Activated T-helper 17 cell treated with anti-CD3 and anti-CD28 coated beads, Interleukin-2, amount 50 U/mL, for 72 hours (primary cell): ENCODE data around the gene MTA1. TPM values are rescaled to one million over a fixed set of nuclear protein-coding genes. Genes with fewer than 3 reads are reported as not detected.

Experiments used
- ATAC-seq: fragments of 150-1000 bp; cut with Tn5 transposase; replicated peaks from 2 replicates; pipeline ENCODE4 v1.10.0; 2021; ENCODE audit warnings: mild to moderate bottlenecking, moderate library complexity
- H3K27ac Mint-ChIP-seq: one replicate; pipeline ENCODE4 v1.8.0; 2022; ENCODE audit warnings: mixed read lengths
- H3K27me3 Mint-ChIP-seq: one replicate; pipeline ENCODE4 v1.8.0; 2022; ENCODE audit warnings: mixed read lengths
- H3K36me3 Mint-ChIP-seq: one replicate; pipeline ENCODE4 v1.8.0; 2022; ENCODE audit warnings: low read depth, mild to moderate bottlenecking, mixed read lengths
- H3K4me1 Mint-ChIP-seq: one replicate; pipeline ENCODE4 v1.8.0; 2022; ENCODE audit warnings: mixed read lengths
- H3K4me3 Mint-ChIP-seq: one replicate; pipeline ENCODE4 v1.8.0; 2022; ENCODE audit warnings: mild to moderate bottlenecking, mixed read lengths
- H3K9me3 Mint-ChIP-seq: one replicate; pipeline ENCODE4 v1.8.0; 2022; ENCODE audit warnings: mixed read lengths
- total RNA-seq, 2 donors: library from RNA; stranded (reverse); gene quantifications; one replicate each; pipeline ENCODE4 v1.2.3, GENCODE V29; 2022

Gene MTA1
- total RNA-seq, 2 donors from 2014 or later, result 99.4 to 144 TPM

DNA sequence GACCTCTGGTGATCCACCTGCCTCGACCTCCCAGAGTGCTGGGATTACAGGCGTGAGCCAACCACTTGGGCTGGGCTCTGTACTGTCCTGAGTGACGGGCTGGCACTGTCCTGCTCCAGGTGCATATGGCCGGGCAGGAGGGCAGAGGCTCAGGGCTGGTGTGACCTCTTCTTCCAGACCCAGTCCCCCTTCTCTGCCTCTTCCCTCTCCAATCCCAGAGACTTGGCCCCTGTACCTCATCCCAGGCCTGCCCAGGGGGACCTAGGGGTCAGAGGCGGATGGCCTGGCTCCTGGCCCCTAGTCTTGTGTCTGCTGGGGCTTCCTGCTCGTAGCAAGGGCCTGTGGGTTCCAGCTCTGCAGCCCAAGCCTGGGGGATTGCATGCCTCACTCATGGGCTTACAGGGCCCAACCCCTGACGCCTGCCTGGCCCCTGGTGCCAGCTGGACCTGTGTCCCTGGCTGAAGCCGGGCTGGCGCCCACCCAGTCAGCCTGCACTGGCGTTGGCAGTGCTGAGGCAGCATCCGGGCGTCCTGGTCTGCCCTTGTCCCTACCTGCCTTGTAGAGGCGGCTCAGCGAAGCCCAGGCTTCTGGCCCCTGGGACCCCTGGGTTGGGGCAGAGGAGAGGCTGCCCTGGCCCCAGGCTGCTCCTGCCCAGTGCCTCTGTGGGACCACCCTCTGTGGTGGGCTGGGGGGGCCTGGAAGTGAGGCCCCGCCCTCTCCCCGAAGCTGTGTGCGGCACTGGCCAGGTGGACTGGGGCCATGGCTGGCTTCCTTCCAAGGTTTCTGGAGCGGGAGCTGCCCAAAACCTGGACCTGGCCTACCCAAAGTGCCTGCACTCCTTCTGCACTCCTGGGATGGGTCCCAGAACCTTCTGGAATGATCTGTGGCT is 75.7 kb downstream of the MTA1 start:
- Mint-ChIP-seq H3K9me3 (no peaks in the 10 kb centered on the region), H3K4me3 (no peak overlapping the region), H3K27me3 (no peaks in the 10 kb centered on the region), H3K27ac (no peak overlapping the region), H3K4me1 (peaks cover 4% of the 10 kb centered on the region), H3K36me3 (peaks cover 11% of the 10 kb centered on the region)
- no peak for ATAC-seq

DNA sequence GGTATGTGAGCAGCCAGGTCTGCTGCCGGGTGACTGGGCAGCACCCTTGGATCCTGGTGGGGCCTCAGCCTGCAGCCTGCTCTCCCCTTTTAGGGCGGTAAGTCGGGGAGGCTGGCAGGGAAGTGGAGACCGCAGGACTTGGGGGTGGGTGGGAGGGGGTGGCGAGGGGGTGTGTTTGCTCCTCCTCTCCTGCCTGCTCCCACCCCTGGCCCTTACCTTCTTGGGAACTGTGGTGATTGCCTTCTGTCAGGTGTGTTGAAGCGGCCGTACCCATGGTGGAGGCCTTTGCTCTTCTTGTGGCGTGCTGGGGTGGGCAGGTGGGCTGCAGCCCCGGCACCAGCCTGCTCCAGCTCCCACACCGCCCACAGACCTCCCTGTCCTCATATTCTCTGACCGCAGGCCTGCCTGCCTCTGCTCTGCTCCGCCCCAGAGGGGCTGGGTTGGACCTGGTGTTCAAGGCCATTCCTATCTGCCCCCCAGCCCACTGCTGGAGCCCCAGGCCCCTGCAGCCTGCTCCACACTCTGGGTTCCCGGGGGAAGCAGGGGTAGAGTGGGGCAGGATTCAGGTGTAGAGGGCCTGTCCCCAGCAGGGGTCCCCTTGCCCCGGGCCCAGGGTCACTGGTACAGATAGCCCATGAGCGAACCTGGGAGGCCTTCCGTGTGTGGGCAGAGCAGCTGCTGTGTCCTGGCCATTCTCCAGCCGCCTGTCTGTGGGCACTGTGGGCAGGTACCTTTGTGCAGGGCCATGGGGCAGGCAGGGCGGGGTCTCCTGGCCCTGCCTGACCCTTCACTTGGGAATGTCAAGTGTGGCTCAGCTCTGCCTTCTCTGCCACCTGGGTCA is 76.6 kb downstream of the MTA1 start:
- ATAC-seq, result no peak
- Mint-ChIP-seq H3K36me3 (peaks cover 4% of the 10 kb centered on the region), H3K4me3 (no peak overlapping the region), H3K27ac (no peak overlapping the region), H3K9me3 (no peaks in the 10 kb centered on the region), H3K27me3 (no peaks in the 10 kb centered on the region), H3K4me1 (peaks cover 4% of the 10 kb centered on the region)

DNA sequence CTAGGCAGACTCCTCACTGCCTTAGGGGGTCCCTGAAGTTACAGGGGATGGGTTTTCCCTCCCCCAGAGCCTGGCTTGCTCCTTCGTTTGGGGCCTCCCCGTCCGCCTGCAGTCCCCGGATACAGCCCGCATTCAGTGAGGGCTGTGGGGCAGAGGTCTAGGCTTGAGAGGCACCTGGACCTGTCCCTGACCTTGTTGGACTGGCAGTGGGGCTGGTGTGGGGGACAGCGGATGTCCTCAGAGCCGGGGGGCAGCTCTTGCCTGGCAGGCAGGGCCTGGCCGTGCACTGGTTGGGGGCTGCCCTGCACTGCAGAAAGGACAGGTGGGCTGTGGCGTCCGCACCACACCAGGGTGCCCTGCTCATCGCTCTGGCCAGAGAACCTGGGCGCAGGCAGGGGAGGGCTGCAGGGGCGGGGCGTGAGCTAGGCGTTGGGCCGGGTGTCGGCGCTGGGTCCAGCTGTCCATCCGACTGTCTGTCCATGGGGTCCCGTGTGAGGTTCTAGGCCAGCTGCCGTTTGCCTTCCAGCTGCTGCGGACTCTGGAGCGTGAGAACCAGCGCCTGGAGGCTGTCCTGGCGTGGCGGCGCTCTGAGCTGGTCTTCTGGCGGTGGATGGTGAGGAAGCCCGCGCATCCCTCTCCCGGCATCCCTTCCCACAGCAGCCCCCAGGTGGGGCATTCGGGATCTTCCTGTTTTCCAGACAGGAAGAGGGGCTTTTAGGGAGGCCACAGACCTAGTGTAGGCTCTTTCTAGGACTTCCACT is 77.4 kb downstream of the MTA1 start:
- no peak for ATAC-seq
- H3K27me3 Mint-ChIP-seq, result no peaks in the 10 kb centered on the region
- no peaks in the 10 kb centered on the region for H3K4me1 Mint-ChIP-seq
- no peak overlapping the region for H3K4me3 Mint-ChIP-seq
- no peaks in the 10 kb centered on the region for H3K9me3 Mint-ChIP-seq
- H3K27ac Mint-ChIP-seq, result no peak overlapping the region
- H3K36me3 Mint-ChIP-seq, result peaks cover under 1% of the 10 kb centered on the region

DNA sequence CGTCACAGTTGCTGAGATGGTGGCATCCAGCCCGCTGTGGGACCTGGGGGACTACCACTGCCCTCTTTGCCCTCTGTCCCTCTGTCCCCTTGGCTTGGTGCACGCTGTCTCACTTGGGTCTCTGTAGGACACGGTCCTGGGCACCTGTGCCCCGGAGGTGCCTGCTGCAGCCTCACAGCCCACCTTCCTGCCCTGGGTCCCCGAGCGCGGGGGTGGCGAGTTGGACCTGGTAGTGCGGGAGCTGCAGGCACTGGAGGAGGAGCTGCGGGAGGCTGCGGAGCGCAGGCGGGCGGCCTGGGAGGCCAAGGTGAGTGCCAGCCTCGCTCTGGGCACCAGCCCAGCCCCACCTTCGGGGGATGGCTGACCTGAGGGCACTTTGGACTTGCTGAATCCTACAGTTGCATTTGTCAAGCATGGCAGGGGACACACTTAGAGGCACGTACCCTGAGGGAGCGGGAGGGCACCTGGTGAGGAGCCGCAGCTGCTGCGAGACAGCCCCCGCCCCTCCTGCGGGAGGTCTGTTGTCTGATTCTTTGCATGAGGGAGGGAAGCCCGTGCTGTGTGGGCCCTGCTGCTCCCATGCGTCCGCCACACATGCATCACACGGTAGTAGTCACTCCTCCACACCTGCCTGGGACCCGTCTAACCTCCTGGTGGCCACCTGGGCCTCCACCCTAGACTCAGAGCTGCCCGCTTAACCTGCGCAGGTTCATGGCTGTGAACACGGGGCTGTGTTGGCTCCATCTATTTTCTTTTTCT is 78.2 kb downstream of the MTA1 start:
- H3K9me3 Mint-ChIP-seq, result no peaks in the 10 kb centered on the region
- no peaks in the 10 kb centered on the region for H3K4me1 Mint-ChIP-seq
- no peak overlapping the region for H3K27ac Mint-ChIP-seq
- no peak for ATAC-seq
- no peaks in the 10 kb centered on the region for H3K27me3 Mint-ChIP-seq
- no peak overlapping the region for H3K4me3 Mint-ChIP-seq
- H3K36me3 Mint-ChIP-seq, result no peaks in the 10 kb centered on the region

DNA sequence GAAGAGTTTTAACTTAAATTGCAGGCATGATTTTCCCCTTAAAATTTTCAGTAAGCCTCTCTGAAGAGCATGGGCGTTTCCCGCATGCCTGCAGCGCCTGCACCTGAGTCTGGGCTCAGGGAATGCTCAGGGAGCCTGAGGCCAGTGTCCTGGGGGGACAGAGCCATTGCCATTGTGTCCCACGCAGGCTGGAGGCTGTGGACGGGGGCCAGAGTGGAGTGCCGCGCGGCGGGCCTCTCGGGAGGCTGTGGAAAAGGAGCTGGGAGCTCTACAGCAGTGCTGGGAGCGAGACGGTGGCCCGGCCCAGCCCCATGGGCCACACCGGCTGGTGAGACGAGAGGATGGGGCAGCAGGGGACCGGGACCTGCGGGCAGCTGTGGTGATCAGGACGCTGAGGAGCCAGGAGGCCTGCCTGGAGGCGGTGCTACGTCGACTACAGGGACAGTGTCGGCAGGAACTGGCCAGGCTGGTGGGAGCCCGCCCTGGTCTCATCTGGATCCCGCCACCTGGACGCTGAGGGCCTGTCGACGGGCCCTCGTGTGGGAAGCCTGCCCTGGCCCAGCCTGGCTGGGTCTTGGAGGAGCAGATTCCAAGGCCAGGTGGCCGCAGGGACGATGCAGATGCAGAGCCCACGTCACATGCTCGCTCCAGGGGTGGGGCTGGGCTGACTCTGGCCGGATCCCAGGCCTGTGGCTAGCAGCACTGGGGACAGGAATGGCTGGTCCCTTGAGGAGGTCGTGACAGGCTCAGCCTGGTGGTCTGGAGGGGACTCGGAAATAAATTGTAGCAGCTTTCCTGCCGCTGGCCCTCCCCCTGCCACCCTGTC is 79.0 kb downstream of the MTA1 start:
- Mint-ChIP-seq H3K36me3 (no peaks in the 10 kb centered on the region), H3K27ac (no peak overlapping the region), H3K9me3 (no peaks in the 10 kb centered on the region), H3K27me3 (no peaks in the 10 kb centered on the region), H3K4me1 (no peaks in the 10 kb centered on the region), H3K4me3 (no peak overlapping the region)
- ATAC-seq, result no peak

DNA sequence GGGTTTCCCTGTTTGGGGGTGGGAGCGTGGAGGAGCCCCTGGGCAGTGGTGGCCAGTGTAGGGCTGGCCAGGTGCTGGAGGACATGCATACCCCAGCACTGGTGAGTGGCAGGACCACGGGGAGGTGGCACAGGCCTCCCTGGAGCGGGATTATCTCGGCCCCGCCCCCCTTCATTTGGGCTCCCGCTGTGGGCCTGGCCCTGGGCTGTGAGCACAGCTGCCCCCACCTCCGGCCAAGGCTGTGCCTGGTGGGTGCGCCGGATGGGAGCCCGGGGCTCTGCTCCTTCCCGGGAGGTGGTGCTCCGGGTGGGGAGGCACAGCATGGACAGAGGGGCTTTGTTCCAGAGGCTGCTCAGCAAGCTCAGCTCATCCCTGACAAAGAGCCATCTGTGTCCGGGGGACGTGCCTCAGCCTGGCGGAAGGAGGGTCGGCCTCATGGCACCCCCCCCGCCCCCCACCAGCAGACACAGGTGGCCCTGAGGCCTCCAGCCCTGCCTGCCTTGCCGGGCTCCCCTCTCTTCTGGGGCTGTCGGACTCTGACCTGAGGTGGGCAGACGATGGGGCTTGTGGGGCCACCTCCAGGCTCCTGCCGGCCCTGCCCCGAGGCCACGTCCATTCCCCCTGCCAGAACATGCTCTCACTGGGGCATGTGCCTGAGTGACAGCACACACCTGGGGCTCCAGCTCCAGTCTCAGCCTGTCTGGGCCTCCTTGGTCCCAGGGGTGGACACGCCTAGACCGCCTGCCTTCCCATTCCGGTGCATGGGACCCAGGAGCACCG is 79.8 kb downstream of the MTA1 start:
- no peaks in the 10 kb centered on the region for H3K9me3 Mint-ChIP-seq
- H3K27me3 Mint-ChIP-seq, result no peaks in the 10 kb centered on the region
- no peak overlapping the region for H3K27ac Mint-ChIP-seq
- no peak overlapping the region for H3K4me3 Mint-ChIP-seq
- no peaks in the 10 kb centered on the region for H3K4me1 Mint-ChIP-seq
- H3K36me3 Mint-ChIP-seq, result no peaks in the 10 kb centered on the region
- no peak for ATAC-seq

DNA sequence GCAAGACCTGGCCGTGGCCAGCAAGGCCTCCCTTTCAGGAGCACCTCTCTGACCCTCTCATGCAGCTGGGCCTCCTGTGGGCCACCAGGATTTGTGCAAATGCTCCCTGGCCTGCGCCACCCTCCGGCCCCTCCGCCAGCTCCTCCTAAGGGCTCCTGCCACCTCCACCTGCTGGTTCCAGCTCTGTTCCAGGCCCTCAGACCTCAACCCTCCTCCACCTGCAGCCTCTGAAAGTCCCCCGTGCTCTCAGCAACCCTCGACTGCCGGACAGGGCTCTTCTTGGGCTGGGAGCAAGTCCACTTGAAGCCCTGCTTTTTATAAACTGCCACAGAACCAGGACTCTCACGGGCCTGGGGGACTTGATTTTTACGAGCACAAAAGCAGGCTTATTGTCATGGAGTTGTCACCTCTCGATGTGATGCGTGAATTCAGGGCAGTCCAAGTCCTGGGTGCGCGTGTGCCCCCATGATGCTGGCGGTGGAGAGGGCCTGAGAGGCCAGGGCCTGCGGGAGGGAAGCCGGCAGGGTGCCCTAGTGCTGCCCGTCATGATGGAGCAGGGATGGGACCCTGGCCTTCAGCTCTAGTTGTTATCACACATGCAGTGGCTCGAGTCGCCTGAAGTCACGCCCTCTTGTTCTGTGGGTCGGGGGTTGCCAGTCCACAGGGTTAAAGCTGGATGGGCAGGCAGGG is 80.6 kb downstream of the MTA1 start:
- ATAC-seq, result no peak
- no peaks in the 10 kb centered on the region for H3K27me3 Mint-ChIP-seq
- H3K9me3 Mint-ChIP-seq, result no peaks in the 10 kb centered on the region
- no peaks in the 10 kb centered on the region for H3K4me1 Mint-ChIP-seq
- no peaks in the 10 kb centered on the region for H3K36me3 Mint-ChIP-seq
- no peak overlapping the region for H3K27ac Mint-ChIP-seq
- no peak overlapping the region for H3K4me3 Mint-ChIP-seq

DNA sequence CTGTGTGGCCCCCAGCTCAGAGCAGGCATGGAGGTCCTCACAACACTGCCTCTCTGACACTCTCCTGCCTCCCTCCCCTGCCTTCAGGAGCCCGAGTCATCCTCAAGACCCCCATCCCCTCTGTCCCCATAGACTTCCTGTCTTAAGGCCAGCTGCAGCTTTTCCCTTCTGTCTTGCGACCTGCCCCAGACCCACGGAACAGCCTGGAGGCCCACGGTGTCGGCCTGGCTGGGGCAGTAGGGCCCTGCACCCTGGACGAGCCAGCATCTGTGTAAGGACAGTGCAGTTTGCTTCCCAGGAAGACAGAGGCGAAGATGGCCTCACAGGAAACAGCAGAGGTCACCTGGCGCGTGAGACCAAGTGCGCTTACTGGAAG is 81.1 kb downstream of the MTA1 start:
- Mint-ChIP-seq H3K9me3 (no peaks in the 10 kb centered on the region), H3K4me1 (no peaks in the 10 kb centered on the region), H3K36me3 (no peaks in the 10 kb centered on the region), H3K27me3 (no peaks in the 10 kb centered on the region), H3K4me3 (no peak overlapping the region), H3K27ac (no peak overlapping the region)
- ATAC-seq, result no peak

DNA sequence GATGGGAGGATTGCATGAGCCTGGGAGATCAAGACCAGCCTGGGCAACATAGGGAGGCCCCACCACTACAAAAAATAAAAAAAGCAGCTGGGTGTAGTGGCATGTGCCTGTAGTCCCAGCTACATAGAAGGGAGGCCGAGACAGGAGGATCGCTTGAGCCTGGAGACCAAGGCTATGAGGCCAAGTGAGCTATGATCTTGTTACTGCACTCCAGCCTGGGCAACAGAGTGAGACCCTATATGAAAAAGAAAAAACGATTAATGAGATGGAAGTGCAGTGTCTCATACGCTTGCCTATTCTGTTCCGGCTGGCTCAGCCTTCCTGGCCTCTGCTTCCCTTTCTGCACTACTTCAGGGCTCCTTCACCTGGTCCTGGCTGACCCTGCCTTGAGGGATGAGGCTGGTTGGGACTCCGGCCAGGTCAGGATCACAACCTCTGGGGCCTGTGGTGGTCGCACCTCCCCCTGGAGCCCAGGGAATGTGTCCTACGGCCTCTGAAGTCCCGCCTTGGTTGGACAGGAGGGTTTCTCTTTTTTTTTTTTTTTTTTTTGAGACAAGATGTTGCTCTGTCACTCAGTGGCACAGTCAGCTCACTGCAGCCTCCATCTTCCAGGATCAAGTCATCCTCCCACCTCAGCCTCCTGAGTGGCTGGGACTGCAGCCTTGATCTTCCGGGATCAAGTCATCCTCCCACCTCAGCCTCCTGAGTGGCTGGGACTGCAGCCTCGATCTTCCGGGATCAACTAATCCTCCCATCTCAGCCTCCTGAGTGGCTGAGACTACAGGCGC is 82.1 kb downstream of the MTA1 start:
- Mint-ChIP-seq H3K4me3 (no peak overlapping the region), H3K4me1 (no peaks in the 10 kb centered on the region), H3K27me3 (no peaks in the 10 kb centered on the region), H3K9me3 (no peaks in the 10 kb centered on the region), H3K36me3 (no peaks in the 10 kb centered on the region), H3K27ac (no peak overlapping the region)
- no peak for ATAC-seq

DNA sequence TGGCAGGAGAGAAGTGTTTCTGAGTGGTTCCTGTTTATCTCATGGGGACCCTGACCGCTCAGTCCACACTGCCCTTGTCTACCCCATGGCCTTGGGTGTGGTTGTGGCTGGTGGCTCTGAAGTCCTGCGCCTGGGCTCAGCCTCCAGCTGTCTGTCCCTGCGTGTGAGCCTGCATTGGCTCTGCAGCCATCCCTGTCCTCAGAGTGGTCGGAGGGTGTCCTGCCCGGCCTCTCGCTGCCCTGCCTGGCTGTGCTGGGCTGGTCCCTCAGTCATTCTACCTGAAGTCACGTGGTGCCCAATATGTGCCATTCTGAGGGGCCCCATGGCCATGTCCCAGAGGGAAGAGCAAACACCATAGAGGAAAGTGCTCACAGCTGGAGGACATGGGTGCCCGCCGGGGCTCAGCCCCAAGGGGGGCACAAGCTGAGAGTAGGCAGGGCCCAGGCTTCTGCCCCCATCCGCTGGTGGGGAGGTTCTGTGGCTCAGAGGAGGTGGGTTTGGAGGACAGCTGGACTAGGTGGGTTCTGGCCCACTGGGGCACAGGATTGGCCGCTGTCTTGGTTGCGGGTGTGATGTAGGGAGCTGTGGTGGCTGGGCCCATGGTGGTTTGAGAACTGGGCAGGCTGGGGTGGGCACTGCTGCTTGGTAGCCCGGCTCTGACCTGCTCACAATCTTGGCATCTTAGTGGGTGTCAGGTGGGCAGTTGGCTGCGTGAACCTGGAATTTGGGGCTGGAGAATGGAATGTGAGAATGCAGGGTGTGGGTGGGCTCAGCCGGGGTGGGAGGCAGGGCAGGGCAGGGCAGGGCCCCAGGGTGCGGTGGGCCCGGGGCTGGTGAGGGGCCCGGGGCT is 83.0 kb downstream of the MTA1 start:
- H3K4me3 Mint-ChIP-seq, result no peak overlapping the region
- H3K27ac Mint-ChIP-seq, result no peak overlapping the region
- no peak for ATAC-seq
- no peaks in the 10 kb centered on the region for H3K36me3 Mint-ChIP-seq
- H3K9me3 Mint-ChIP-seq, result no peaks in the 10 kb centered on the region
- H3K27me3 Mint-ChIP-seq, result no peaks in the 10 kb centered on the region
- H3K4me1 Mint-ChIP-seq, result no peaks in the 10 kb centered on the region

DNA sequence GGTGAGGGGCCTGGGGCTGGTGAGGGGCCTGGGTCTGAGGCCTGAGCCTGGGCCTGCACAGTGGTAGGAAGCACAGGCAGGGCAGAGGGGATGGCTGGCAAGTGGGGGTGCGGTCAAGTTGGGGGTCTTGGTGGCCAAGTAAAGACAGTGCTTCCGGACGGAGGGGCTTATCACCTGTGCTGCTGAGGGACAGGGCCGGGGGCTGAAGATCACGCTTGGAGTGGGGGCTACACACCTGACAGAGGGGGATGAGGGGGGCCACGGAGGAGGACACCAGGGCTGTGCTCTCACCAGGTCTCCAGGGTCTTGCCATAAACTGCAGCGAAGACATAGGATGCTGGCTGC is 83.6 kb downstream of the MTA1 start:
- Mint-ChIP-seq H3K9me3 (no peaks in the 10 kb centered on the region), H3K27ac (no peak overlapping the region), H3K36me3 (no peaks in the 10 kb centered on the region), H3K4me1 (no peaks in the 10 kb centered on the region), H3K27me3 (no peaks in the 10 kb centered on the region), H3K4me3 (no peak overlapping the region)
- no peak for ATAC-seq
